Thyroid gland (tissue), 4 donors: ENCODE results near the gene SF1.

ENCODE experiments used
- POLR2A ChIP-seq, 2 donors: fragments of 450-650 bp; IDR thresholded peaks; one replicate each; pipeline ENCODE4 v1.6.1; 2017; ENCODE audit warnings: antibody characterized with exemption in 2 of 2, mild to moderate bottlenecking in 2 of 2, moderate library complexity in 1 of 2
- TF ChIP-seq, protein P1 (sequence below), 6 experiments: fragments of 200-600 bp in 3 of 6; fragments of 450-650 bp in 3 of 6; sonication (generic) in 3 of 6; IDR thresholded peaks; one replicate each; pipeline ENCODE4 v1.5.1; 2016 to 2019; ENCODE audit warnings: antibody characterized with exemption in 6 of 6, mild to moderate bottlenecking in 2 of 6, inconsistent platforms in 1 of 6, moderate library complexity in 1 of 6

DNA sequence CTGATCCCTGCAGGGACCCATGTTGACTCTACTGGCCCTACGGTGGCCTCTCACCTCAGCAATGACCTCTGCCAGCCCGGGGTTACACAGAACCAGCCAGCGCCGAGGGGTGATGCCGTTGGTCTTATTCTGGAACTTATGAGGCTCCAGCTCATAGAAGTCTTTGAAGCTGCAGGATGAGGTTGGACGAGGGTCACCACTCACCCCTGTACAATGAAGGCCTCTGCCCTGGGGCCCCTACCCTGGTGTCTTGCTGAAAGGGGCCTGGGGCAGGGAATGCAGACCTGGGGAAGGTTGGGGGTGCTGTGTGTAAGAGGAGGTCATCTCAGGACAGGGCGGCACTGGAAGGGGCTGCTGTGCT is 25.3 kb downstream of the SF1 start:
- TF ChIP-seq, protein P1, sequence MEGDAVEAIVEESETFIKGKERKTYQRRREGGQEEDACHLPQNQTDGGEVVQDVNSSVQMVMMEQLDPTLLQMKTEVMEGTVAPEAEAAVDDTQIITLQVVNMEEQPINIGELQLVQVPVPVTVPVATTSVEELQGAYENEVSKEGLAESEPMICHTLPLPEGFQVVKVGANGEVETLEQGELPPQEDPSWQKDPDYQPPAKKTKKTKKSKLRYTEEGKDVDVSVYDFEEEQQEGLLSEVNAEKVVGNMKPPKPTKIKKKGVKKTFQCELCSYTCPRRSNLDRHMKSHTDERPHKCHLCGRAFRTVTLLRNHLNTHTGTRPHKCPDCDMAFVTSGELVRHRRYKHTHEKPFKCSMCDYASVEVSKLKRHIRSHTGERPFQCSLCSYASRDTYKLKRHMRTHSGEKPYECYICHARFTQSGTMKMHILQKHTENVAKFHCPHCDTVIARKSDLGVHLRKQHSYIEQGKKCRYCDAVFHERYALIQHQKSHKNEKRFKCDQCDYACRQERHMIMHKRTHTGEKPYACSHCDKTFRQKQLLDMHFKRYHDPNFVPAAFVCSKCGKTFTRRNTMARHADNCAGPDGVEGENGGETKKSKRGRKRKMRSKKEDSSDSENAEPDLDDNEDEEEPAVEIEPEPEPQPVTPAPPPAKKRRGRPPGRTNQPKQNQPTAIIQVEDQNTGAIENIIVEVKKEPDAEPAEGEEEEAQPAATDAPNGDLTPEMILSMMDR (IDR thresholded peaks at IDR 0.05): no peak
- TF ChIP-seq POLR2A (IDR thresholded peaks at IDR 0.05): no peak
